Ishikawa (cell line): ENCODE results near the gene PUM1.

Experiments used
- EP300 ChIP-seq: IDR thresholded peaks from 2 replicates; pipeline ENCODE4 v1.6.1; 2012; ENCODE audit warnings: borderline replicate concordance
- TAF1 ChIP-seq: IDR thresholded peaks from 2 replicates; pipeline ENCODE4 v1.6.1; 2012; ENCODE audit warnings: low read depth, mild to moderate bottlenecking

GRCh38 chr1:30986755-30987154 is 78.8 kb downstream of the PUM1 start:
- TF ChIP-seq EP300 (no peak), TAF1 (no peak)
